HG03064 (cell line): ENCODE measurements around the gene THRSP.
"Not testable (repeated sequence)": the region's sequence is repeated elsewhere in the genome, so short reads cannot be mapped to it uniquely, and the experiment has no call there.

Source experiments
- ATAC-seq: cut with Tn5 transposase; IDR thresholded peaks from one replicate; pipeline ENCODE4 v1.9.1; 2021; ENCODE audit warnings: low read depth; ENCODE audit not compliant: unreplicated experiment

The THRSP gene

DNA sequence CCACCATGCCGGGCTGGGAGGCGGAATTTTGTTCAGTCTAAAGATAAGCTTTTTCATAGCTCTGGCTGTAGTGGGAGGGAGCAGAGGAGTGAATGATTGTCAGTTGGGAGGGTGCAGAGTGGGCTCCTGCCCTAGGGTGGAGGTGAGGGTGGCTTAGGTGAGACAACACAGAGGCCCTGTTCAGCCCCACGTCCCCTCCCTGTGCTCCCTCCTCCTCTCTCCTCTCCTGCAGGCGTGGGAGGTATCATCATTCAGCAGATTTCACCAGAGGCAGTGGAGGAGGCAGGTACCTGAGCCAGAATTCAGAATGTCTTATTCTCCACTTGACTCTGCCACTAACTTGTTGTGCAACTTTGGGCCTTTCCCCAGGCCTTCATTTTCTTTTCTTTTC is 1.7 kb upstream of the THRSP start:
- ATAC-seq = no peak

- no peak for ATAC-seq
Measured at GRCh38 chr11:78062671-78063070, 990 bp upstream of the THRSP start.

- no peak for ATAC-seq
Measured at GRCh38 chr11:78065203-78065602, 1.5 kb downstream of the THRSP start.

DNA sequence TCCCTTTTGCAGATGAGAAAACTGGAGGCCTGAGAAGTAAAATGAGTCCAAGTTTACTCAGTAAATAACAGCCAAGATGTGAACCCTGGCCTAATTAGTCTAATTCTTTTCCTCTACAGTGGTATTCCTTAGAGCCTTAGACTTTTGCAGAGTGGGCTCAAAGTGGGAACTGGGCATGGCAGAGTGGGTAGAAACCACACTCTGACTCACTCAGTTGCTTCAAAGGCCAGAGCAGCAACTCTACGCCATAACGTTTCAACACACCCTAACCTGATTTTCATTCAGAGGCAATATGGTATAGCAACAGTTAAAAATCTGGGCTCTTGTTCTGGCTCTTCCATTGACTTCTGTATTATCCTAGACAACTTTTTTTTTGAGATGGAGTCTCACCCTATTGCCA is 2.8 kb downstream of the THRSP start:
- no peak for ATAC-seq

- ATAC-seq = no peak
Measured at GRCh38 chr11:78067704-78068103, 4.0 kb downstream of the THRSP start.

GRCh38 chr11:78069465-78069864 is 5.8 kb downstream of the THRSP start:
- ATAC-seq = no peak

- no peak for ATAC-seq
Measured at GRCh38 chr11:78070621-78071020, 7.0 kb downstream of the THRSP start.

DNA sequence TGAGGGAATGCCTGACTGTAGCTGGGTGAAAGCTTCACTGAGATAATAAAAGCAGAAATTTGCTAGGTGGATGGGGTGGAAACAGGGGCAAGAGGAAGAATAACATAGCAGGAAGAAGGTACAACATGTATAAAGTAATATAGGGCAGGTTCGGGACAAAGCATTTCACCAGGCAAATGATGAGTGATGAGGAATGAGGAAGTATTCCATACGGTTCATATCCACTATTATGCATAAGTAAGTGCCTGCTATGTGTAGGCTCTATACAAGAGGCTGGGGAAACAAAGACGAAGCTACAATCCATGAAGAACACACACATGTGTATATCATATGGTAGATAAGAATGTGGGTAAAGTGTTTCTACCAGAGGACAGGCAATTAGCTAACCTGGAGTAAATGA is 8.1 kb downstream of the THRSP start:
- ATAC-seq = no peak

DNA sequence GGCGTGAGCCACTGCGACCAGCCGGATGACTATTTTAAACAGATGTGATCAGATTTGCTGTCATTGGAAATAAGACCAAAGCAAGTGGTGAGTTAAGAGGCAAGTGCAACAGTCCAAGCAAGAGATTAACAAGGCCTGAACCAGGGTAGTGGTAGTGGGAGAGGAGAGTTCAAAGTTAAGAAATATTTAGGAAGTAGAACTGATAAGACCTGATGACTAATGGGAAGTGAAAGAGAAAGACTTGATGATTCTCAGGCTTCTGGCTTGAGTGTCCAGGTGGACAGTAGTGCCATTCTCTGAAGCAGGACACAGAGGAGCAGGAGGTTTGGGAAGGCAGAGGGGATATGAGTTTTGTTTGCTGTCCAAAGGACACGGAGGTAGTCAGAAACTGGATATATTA is 8.8 kb downstream of the THRSP start:
- no peak for ATAC-seq

- no peak for ATAC-seq
Measured at GRCh38 chr11:78074756-78075155, 11.1 kb downstream of the THRSP start.

DNA sequence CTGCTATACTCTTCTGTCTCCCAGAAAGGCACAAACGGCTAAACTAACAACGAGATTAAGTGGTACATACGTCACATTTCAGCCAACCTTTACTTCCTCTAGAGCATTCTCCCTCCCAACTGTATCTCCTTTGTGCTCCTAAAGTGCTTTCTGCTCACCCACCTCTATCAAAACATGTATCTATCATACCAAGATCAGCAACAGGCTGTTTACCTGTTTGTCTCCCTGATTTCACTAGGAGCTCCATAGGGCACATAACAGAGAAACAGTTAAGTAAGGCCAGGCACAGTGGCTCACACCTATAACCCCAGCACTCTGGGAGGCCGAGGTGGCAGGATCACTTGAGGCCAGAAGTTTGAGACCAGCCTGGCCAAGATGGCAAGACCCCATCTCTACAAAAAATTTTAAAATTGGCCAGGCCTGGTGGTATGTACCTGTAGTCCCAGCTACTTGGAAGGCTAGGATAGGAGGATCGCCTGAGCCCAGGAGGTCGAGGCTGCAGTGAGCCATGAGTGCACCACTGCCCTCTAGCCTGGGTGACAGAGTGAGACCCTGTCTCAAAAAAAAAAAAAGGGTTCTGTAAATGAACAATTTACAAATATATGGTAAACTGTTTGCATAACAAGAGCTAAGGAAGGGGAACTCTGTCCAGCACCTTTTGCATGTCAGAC is 13.2 kb downstream of the THRSP start:
- no peak for ATAC-seq

GRCh38 chr11:78077592-78077991 is 13.9 kb downstream of the THRSP start:
- not testable (repeated sequence) for ATAC-seq

- ATAC-seq = no peak
Measured at GRCh38 chr11:78078218-78079167, 14.8 kb downstream of the THRSP start.

DNA sequence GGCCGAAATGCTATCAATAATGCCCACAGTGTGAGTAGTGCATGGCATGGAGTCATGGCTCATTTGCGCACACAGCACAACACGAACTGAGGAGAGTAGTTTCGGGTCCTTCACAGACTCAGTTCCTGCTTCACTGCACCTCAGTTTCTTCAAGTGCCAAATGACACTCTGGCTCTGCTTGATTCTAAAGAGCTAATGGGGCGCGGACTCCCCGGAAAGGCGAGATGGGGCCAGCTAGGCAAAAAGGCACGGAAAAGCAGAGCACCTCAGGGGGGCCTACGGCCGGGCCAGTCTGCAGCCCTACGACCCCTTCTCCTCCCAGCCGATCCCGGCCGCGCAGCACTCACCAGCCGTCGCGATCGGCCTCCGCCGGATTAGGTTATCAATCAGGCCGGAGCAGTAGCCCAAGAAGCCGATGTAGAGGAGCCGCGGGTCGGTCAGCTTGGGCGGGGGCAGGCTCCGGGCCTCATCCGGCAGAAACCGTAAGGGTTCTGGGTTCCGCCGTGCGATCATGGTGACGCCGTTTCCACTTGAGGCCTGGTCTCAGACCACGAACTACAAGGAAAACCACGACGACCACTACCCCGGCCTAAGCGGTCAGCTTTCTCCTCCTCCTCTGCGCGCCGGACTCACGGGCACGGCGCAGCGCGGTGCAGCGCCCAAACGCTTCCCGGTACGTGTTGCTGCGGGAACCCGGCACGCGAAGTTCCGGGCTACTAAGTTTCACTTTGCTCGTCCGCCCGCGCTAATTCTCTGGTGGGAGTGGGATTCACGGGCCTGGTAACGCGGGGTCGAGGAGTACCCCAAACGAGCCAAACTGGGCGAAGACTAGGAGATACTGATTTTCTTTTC is 15.8 kb downstream of the THRSP start, which contains the start of gene NDUFC2:
TSS of gene NDUFC2 (minus strand) at position 631 of the 852 bp plus-strand sequence. CDS start at position 513, 118 bp downstream.
- peak; percentile 80 for ATAC-seq

DNA sequence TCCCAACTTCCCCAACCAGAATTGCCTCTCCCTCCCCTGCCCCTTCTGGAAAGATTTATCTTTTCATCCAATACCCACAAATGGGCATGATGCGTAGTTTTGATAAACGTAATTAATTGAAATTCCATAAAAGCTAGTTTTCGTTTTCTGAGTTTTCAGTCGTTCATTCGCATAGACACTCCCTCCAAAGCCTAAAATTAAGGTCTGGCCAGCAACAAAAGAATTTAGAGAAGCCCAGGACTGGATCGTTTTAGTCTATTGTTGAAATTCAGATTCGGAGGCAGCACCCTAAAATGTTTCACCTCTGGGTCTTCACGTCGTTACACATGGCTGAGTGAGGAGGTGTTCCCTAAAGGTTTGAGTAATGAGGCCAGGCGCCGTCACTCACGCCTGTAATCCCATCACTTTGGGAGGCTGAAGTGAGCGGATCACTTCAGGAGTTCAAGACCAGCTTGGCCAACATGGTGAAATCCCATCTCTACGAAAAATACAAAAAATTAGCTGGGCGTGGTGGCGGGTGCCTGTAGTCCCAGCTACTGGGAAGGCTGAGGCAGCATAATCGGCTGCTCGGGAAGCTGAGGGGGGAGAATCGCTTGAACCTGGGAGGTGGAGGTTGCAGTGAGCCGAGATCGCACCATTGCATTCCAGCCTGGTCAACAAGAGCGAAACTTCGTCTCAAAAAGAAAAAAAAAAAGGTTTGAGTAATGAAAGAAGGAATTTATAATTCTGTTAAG is 16.6 kb downstream of the THRSP start:
- ATAC-seq = no peak

DNA sequence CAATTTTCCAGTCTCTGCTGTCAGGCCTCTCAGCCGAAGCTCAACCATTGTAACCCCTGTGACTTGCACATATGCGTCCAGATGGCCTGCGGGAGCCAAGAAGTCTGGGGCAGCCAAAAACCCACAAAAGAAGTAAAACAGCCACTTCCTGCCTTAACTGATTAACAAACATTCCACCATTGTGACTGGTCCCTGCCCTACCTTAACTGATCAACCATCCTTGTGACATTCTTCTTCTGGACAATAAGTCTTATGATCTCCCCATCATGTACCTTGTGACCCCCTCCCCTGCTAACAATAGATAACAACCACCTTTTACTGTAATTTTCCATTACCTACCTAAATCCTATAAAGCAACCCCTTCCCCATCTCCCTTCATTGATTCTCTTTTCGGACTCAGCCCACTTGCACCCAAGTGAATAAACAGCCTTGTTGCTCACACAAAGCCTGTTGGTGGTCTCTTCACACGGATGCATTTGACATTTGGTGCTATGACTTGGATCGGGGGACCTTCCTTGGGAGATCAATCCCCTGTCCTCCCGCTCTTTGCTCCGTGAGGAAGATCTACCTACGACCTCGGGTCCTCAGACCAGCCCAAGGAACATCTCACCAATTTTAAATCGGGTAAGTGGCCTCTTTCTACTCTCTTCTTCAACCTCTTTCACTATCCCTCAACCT is 17.3 kb downstream of the THRSP start:
- no peak for ATAC-seq

DNA sequence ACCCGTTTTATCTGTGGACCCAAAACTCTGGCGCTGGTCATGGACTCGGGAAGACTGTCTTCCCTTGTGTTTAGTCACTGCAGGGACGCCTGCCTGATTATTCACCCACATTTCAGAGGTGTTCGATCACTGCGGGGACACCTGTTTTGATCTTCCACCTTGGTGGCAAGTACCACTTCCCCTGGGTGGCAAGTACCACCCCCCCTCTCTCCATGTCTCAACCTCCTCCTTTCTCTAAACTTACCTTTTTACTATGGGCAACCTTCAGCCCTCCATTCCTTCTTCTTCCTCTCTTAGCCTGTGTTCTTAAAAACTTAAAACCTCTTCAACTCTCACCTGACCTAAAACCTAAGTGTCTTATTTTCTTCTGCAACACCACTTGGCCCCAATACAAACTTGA is 17.9 kb downstream of the THRSP start:
- no peak for ATAC-seq

DNA sequence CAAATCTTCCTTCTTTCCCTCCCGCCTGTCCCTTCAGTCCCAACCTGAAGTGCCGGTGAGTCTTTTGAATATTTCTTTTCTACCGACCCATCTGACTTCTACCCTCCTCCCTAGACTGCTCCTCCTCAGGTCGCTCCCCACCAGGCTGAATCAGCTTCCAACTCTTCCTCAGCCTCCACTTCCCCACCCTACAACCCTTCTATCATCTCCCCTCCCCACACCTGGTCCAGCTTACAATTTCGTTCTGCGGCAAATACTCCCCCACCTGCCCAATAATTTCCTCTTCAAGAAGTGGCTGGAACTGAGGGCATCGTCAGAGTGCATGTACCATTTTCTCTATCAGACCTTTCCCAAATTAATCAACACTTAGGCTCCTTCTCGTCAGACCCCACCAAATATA is 18.5 kb downstream of the THRSP start:
- no peak for ATAC-seq

DNA sequence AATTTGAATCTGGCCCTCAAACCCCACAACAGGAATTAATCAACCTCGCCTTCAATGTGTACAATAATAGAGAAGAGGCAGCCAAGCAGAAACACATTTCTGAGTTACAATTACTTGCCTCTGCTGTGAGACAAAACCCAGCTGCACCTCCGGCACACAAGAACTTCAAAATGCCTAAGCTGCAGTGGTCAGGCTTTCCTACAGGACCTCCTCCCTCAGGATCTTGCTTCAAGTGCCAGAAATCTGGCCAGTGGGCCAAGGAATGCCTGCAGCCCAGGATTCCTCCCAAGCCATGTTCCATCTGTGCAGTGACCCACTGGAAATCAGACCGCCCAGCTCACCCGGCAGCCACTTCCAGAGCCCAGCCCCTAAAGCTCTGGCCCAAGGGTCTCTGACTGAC is 19.4 kb downstream of the THRSP start:
- ATAC-seq = no peak

- ATAC-seq = not testable (repeated sequence)
Measured at GRCh38 chr11:78084506-78084905, 20.8 kb downstream of the THRSP start.
